HepG2 (cell line): Measurements from ENCODE around the gene IGF2. TPM values are rescaled to one million over a fixed set of nuclear protein-coding genes. Genes with fewer than 3 reads are reported as not detected.

ENCODE experiments used
- ATAC-seq: fragments of 200-7000 bp; cut with Tn5 transposase; 3 replicates; pipeline ENCODE4 v1.9.1; 2020; ENCODE audit warnings: mild to moderate bottlenecking, moderate library complexity
- BruUV-seq: library from RNA; stranded (reverse); fragments of 400-500 nt; replicated peaks from 2 replicates; lab custom pipeline; 2021; lab: Mats Ljungman, UMichigan
- CTCF ChIA-PET: fragments of 300-600 bp; formaldehyde crosslinking; extraction: SDS; loops from one replicate; lab custom pipeline; 2021; ENCODE audit warnings: low total read pairs, inconsistent platforms, low intra/inter-chr PET ratio; lab: Yijun Ruan, JAX
- POLR2A ChIA-PET: fragments of 350-600 bp; sonication (Branson Sonifier 250); formaldehyde crosslinking; loops from one replicate; lab custom pipeline; 2020; ENCODE audit warnings: antibody characterized with exemption, inconsistent platforms; lab: Yijun Ruan, JAX
- DNase-seq: peaks from one replicate; pipeline ENCODE4 v3.0.0-alpha.2; 2015; ENCODE audit warnings: low spot score
- FAIRE-seq: peaks from 3 replicates; lab custom pipeline; 2011; peaks lifted over from hg19 to GRCh38; lab: Jason Lieb, UNC
- H2AFZ ChIP-seq: one replicate; pipeline ENCODE4 v1.6.1; 2011; ENCODE audit warnings: low read length, inconsistent platforms
- H3K27ac ChIP-seq: fragments of 300-600 bp; 3 replicates; pipeline ENCODE4 v1.8.0; 2011; ENCODE audit warnings: mixed run types, mild to moderate bottlenecking, mixed read lengths, low read length, inconsistent platforms; ENCODE audit not compliant: insufficient read depth; ENCODE audit errors: extremely low read length
- H3K27me3 ChIP-seq, 2 experiments: fragments of 200-600 bp in 1 of 2; 2 replicates in 1 of 2; 3 replicates in 1 of 2; pipeline versions ENCODE4 v1.6.0 to v1.8.0; 2011; ENCODE audit warnings: low read length in 2 of 2, mild to moderate bottlenecking in 2 of 2, moderate library complexity in 2 of 2, inconsistent platforms in 1 of 2; ENCODE audit not compliant: insufficient read depth in 2 of 2, control insufficient read depth in 1 of 2
- H3K36me3 ChIP-seq, 2 experiments: fragments of 200-600 bp in 1 of 2; replicated peaks in 1 of 2; 2 replicates in 1 of 2; 3 replicates in 1 of 2; pipeline versions ENCODE4 v1.5.1 to v1.8.0; 2011; ENCODE audit warnings: low read length in 2 of 2, inconsistent platforms in 1 of 2; ENCODE audit not compliant: insufficient read depth in 2 of 2, control insufficient read depth in 1 of 2
- H3K4me1 ChIP-seq: 2 replicates; pipeline ENCODE4 v1.5.1; 2012; ENCODE audit warnings: low read length, inconsistent platforms; ENCODE audit not compliant: insufficient read depth
- H3K4me2 ChIP-seq: 2 replicates; pipeline ENCODE4 v1.6.0; 2011; ENCODE audit warnings: low read depth, low read length, inconsistent platforms
- H3K4me3 ChIP-seq, 3 experiments: fragments of 200-600 bp in 1 of 3; sonication (generic), shearing (Covaris generic) in 1 of 3; replicated peaks in 1 of 3; 2 replicates each; pipeline ENCODE4 v1.5.1; 2011 to 2016; ENCODE audit warnings: low read length in 3 of 3, inconsistent platforms in 2 of 3, low read depth in 2 of 3, mild to moderate bottlenecking in 2 of 3, control low read depth in 1 of 3, mixed read lengths in 1 of 3; ENCODE audit not compliant: insufficient read depth in 1 of 3
- H3K79me2 ChIP-seq: one replicate; pipeline ENCODE4 v1.6.1; 2011; ENCODE audit warnings: low read length, inconsistent platforms; ENCODE audit not compliant: insufficient read depth
- H3K9ac ChIP-seq: 2 replicates; pipeline ENCODE4 v1.6.0; 2011; ENCODE audit warnings: mild to moderate bottlenecking, low read depth, low read length, inconsistent platforms; ENCODE audit not compliant: insufficient read depth
- H3K9me3 ChIP-seq: 2 replicates; pipeline ENCODE4 v1.5.1; 2012; ENCODE audit warnings: mild to moderate bottlenecking, low read length
- H4K20me1 ChIP-seq: 2 replicates; pipeline ENCODE4 v1.6.0; 2011; ENCODE audit warnings: inconsistent platforms, mild to moderate bottlenecking, low read length, moderate library complexity; ENCODE audit not compliant: insufficient read depth
- ASH2L ChIP-seq: fragments of 300-600, 200-600 bp; sonication (generic); IDR thresholded peaks from 2 replicates; pipeline ENCODE4 v1.7.0; 2017; ENCODE audit warnings: low read depth, mild to moderate bottlenecking, moderate library complexity, mixed read lengths, low read length; ENCODE audit not compliant: insufficient read length
- BCL3 ChIP-seq: sonication (generic); formaldehyde crosslinking; IDR thresholded peaks from 2 replicates; pipeline ENCODE4 v1.5.1; 2020; ENCODE audit warnings: mild to moderate bottlenecking, missing genetic modification reagents, moderate library complexity
- CHCHD3 ChIP-seq: sonication (generic); formaldehyde crosslinking; IDR thresholded peaks from 2 replicates; pipeline ENCODE4 v1.8.0; 2022; ENCODE audit warnings: mild to moderate bottlenecking, missing genetic modification reagents, moderate library complexity
- HDAC6 ChIP-seq: fragments of 200-600 bp; sonication (generic); IDR thresholded peaks from 2 replicates; pipeline ENCODE4 v1.7.0; 2017; ENCODE audit warnings: mild to moderate bottlenecking, antibody characterized with exemption, low read length, low read depth
- YEATS2 ChIP-seq: sonication (generic); formaldehyde crosslinking; IDR thresholded peaks from 2 replicates; pipeline ENCODE4 v1.4.0; 2020; ENCODE audit warnings: missing genetic modification reagents, borderline replicate concordance
- ZBTB34 ChIP-seq: sonication (generic); formaldehyde crosslinking; IDR thresholded peaks from 2 replicates; pipeline ENCODE4 v1.8.0; 2022; ENCODE audit warnings: mild to moderate bottlenecking, missing genetic modification reagents
- ZBTB40 ChIP-seq, 2 experiments: fragments of 450-650 bp in 1 of 2; sonication (generic) in 1 of 2; formaldehyde crosslinking in 1 of 2; IDR thresholded peaks; 2 replicates each; pipeline versions ENCODE4 v1.6.1 to v1.8.0; 2016 to 2022; ENCODE audit warnings: antibody characterized with exemption in 1 of 2, mild to moderate bottlenecking in 1 of 2, missing genetic modification reagents in 1 of 2
- ZFY ChIP-seq: sonication (generic); formaldehyde crosslinking; IDR thresholded peaks from 2 replicates; pipeline ENCODE4 v1.4.0; 2020; ENCODE audit warnings: missing genetic modification reagents
- ZNF282 ChIP-seq: fragments of 450-650 bp; IDR thresholded peaks from 2 replicates; pipeline ENCODE4 v1.6.1; 2018; ENCODE audit not compliant: partially characterized antibody
- ZNF383 ChIP-seq: sonication (generic); formaldehyde crosslinking; IDR thresholded peaks from 2 replicates; pipeline ENCODE4 v1.4.0; 2020; ENCODE audit warnings: missing genetic modification reagents, mild to moderate bottlenecking, borderline replicate concordance
- ZNF777 ChIP-seq: sonication (generic); formaldehyde crosslinking; IDR thresholded peaks from 2 replicates; pipeline ENCODE4 v1.4.0; 2020; ENCODE audit warnings: missing genetic modification reagents
- WGBS: methylation state at CpG from one replicate; pipeline ENCODE4 v1.1.6; 2017; ENCODE audit warnings: low lambda C conversion rate; 5-methylcytosine and 5-hydroxymethylcytosine counted together
- in situ Hi-C: cut with HindIII; loops from 2 replicates; pipeline ENCODE4 v1.10.0; 2017; ENCODE audit warnings: low pct_unique_long_range_greater_than_20kb; ENCODE audit not compliant: extremely low pct_ligation_motif_present
- intact Hi-C: fragments of 100-400 bp; cut with micrococcal nuclease; formaldehyde crosslinking; loops from one replicate; pipeline ENCODE4 v1.10.0; 2022; ENCODE audit not compliant: unreplicated experiment
- polyA plus RNA-seq, 8 experiments: library from polyadenylated mRNA; depleted of rRNA in 3 of 8; stranded (reverse) in 7 of 8; unstranded in 1 of 8; fragments of >200 nt; fragmentation: Illumina TruSeq in 4 of 8; extraction: Trizol in 4 of 8; gene quantifications; 2 replicates each; pipeline versions ENCODE4 v1.2.1 to v1.2.3, GENCODE V29; 2011 to 2016; ENCODE audit warnings: low read depth in 4 of 8, missing spikeins in 1 of 8, mixed read lengths in 1 of 8; ENCODE audit not compliant: insufficient read depth in 1 of 8
- total RNA-seq, 5 experiments: library from RNA; depleted of rRNA; stranded (reverse); fragments of >200 nt; fragmentation: Illumina TruSeq; extraction: Trizol; gene quantifications; 2 replicates each; pipeline ENCODE4 v1.2.3, GENCODE V29; 2016; ENCODE audit warnings: low read depth in 1 of 5

Gene IGF2
- total and polyA plus RNA-seq, 2 of the 13 experiments (the other 11 are each of a cell fraction or from before 2014, with no cell fraction given), result 79.1 to 254 TPM

GRCh38 chr11:2167141-2168045 is 28.2 kb upstream of the IGF2 start:
- BruUV-seq, result no TSS peak
- H3K4me1 ChIP-seq, result 0 out of 2 replicates have a peak, but pooled peaks cover 10% of the 10 kb centered on the region
- CTCF ChIA-PET, result interaction anchor here (1.9 kb wide), 1 partner anchor 132 kb away, joined by 14 read pairs; no protein-coding TSS in a partner anchor
- H4K20me1 ChIP-seq, result no peaks in the 10 kb centered on the region
- DNase-seq (no peak), ATAC-seq (no peak), FAIRE-seq (no peak)
- no peaks in the 10 kb centered on the region for H3K9me3 ChIP-seq
- no peaks in the 10 kb centered on the region for H3K79me2 ChIP-seq
- POLR2A ChIA-PET, result no interaction called here
- WGBS, result 0% methylated on average over 5 of the region's 31 CpGs
- peaks cover 39 to 92% of the 10 kb centered on the region in 2 experiments for H3K27me3 ChIP-seq
- H3K9ac ChIP-seq, result no peak overlapping the region
- no peak overlapping the region for H3K4me2 ChIP-seq
- in situ Hi-C loops (no loop called here), intact Hi-C loops (no loop called here)
- H2AFZ ChIP-seq, result no peak overlapping the region
- no peak overlapping the region for H3K4me3 ChIP-seq
- H3K36me3 ChIP-seq, result no peaks in the 10 kb centered on the region
- H3K27ac ChIP-seq, result no peak overlapping the region
- TF ChIP-seq ASH2L, result no peak
- no peak for TF ChIP-seq ZNF777
- TF ChIP-seq ZBTB34, result no peak
- no peak for TF ChIP-seq ZBTB40 (IDR thresholded peaks at IDR 0.05)
- no peak for TF ChIP-seq ZBTB40 (CRISPR knock-in tag; IDR thresholded peaks at IDR 0.05)
- no peak for TF ChIP-seq CHCHD3 (CRISPR knock-in tag)
- no peak for TF ChIP-seq ZFY (CRISPR knock-in tag)
- no peak for TF ChIP-seq HDAC6
- TF ChIP-seq ZNF383 (CRISPR knock-in tag), result no peak
- no peak for TF ChIP-seq YEATS2
- TF ChIP-seq BCL3, result no peak
- TF ChIP-seq ZNF282, result no peak
